ENCODE data around the gene NOXA1.

NOXA1 gene

DNA sequence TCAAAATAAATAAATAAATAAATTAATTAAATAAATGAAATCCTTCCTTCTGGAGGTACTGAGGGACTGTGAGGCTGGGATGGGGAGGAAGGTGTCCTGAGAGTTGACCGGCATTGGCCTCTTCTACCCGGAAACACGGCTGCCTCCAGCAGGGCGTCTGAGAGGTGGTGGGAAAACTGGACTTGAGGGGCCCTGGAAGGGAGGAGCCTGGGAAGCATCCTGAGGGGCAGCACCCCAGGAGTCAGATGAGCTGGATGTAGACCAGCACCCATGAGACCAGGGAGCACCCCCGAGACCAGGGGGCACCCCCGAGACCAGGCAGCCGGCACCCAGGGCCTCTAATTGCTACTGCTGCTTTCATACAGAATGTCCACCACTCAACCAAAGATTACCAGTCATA lies 44.7 kb downstream of the NOXA1 start:
- no peak for DNase-seq (ENCODE audit: low spot score)
- no peak overlapping the region for H3K27ac ChIP-seq
- TF ChIP-seq, protein P1, sequence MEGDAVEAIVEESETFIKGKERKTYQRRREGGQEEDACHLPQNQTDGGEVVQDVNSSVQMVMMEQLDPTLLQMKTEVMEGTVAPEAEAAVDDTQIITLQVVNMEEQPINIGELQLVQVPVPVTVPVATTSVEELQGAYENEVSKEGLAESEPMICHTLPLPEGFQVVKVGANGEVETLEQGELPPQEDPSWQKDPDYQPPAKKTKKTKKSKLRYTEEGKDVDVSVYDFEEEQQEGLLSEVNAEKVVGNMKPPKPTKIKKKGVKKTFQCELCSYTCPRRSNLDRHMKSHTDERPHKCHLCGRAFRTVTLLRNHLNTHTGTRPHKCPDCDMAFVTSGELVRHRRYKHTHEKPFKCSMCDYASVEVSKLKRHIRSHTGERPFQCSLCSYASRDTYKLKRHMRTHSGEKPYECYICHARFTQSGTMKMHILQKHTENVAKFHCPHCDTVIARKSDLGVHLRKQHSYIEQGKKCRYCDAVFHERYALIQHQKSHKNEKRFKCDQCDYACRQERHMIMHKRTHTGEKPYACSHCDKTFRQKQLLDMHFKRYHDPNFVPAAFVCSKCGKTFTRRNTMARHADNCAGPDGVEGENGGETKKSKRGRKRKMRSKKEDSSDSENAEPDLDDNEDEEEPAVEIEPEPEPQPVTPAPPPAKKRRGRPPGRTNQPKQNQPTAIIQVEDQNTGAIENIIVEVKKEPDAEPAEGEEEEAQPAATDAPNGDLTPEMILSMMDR (conservative IDR thresholded peaks at IDR 0.05; ENCODE audit: low read depth) = no peak
- ChIA-PET POLR2A (ENCODE audit: low non-redundant PET) (no interaction called here), CTCF (interaction anchor here (0.6 kb wide), 1 partner anchor 342 kb away, joined by 3 read pairs; no protein-coding TSS in a partner anchor)

DNA sequence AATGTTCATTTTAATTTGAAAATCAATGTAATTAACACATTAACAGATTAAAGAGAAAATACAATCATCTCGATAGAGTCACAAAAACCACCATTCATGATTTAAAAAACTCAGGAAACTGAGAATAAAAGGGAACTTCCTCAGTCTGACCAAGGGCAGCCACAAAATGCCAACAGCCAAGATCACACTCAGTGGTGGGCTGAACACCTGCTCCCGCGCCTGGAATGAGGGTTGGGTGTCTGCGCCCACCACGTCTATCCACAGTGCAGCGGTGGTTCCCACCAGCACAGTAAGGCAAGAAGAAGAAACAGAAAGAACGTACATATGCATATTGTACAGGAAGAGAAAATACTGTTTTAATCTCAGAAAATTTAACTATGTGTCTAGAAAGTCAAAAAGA lies 47.6 kb downstream of the NOXA1 start:
- no peak for DNase-seq (ENCODE audit: low spot score)
- TF ChIP-seq, protein P1 (conservative IDR thresholded peaks at IDR 0.05; ENCODE audit: low read depth) = no peak
- ChIA-PET CTCF (interaction anchor here (0.6 kb wide), 1 partner anchor 295 kb away, joined by 3 read pairs; no protein-coding TSS in a partner anchor), POLR2A (ENCODE audit: low non-redundant PET) (no interaction called here)
- H3K27ac ChIP-seq = no peak overlapping the region

DNA sequence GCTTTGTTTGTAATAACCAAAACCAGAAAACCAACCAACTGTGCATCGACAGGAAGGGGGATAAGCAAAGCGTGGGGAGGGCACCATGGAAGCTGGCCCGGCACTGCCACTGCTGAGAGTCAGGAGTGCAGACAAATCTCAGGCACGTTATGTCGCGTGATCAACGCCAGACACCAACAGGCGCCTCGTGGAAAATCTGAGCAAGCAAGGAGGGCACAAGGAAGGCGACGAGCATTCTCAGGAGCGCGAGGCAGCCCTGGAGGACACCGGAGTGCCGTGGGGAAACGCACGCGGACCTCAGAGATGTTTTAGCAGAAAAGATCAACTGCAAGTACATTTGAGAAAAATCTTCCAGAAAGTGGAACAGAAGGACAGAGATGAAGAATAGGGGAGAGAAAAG lies 51.1 kb downstream of the NOXA1 start:
- CTCF ChIA-PET = no interaction called here
- TF ChIP-seq, protein P1 (conservative IDR thresholded peaks at IDR 0.05; ENCODE audit: low read depth) = no peak
- POLR2A ChIA-PET (ENCODE audit: low non-redundant PET) = no interaction called here

DNA sequence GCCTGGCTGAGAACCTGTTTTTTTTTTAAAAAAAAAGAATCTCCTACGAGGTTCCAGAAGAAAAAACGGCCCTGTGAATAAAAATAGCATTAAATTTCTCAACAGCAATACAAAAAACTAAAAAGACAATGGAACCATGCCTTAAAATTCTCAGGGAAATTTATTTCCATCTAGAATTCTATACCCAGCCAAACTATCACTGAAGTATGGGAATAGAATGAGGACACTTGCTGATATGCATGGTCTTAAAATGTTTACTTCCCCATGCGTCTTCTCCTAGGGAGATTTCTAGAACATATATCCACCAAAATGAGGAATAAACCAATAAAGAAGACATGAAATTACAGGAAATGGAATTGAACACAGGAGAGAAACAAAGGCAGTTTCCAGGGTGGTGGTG lies 52.5 kb downstream of the NOXA1 start:
- H3K27ac ChIP-seq = no peak overlapping the region
- DNase-seq (ENCODE audit: low spot score) = no peak
- TF ChIP-seq, protein P1 (conservative IDR thresholded peaks at IDR 0.05; ENCODE audit: low read depth) = no peak
- CTCF ChIA-PET = no interaction called here
- POLR2A ChIA-PET (ENCODE audit: low non-redundant PET) = no interaction called here

More for the DNA sequence above, 51.1 kb downstream of the NOXA1 start:
- no peak for DNase-seq (ENCODE audit: low spot score)
- no peak overlapping the region for H3K27ac ChIP-seq

DNA sequence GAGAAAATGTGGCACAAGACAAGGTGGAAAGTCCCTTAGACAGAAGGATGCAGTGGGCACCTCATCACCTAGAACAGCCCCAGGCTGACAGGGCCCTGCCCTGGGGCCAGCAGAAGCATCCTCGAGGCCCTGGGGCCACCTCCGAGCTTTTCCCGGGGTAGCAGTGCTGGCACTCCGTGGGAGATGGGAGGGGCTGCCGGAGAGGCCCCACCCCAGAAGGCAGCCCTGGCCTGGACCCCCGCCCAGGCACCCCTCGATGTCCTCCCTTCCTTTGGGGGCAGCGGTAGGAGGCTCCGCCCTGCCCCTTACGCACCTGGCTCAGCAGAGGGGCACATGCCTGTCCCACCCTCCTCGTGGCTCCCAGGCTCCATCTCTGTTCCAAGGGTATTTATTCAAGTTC lies 53.7 kb downstream of the NOXA1 start:
- POLR2A ChIA-PET (ENCODE audit: low non-redundant PET) = no interaction called here
- CTCF ChIA-PET = interaction anchor here (0.6 kb wide), 3 partner anchors 58 to 241 kb away, joined by 3 to 5 read pairs (median 3); no protein-coding TSS in a partner anchor
- no peak overlapping the region for H3K27ac ChIP-seq

DNA sequence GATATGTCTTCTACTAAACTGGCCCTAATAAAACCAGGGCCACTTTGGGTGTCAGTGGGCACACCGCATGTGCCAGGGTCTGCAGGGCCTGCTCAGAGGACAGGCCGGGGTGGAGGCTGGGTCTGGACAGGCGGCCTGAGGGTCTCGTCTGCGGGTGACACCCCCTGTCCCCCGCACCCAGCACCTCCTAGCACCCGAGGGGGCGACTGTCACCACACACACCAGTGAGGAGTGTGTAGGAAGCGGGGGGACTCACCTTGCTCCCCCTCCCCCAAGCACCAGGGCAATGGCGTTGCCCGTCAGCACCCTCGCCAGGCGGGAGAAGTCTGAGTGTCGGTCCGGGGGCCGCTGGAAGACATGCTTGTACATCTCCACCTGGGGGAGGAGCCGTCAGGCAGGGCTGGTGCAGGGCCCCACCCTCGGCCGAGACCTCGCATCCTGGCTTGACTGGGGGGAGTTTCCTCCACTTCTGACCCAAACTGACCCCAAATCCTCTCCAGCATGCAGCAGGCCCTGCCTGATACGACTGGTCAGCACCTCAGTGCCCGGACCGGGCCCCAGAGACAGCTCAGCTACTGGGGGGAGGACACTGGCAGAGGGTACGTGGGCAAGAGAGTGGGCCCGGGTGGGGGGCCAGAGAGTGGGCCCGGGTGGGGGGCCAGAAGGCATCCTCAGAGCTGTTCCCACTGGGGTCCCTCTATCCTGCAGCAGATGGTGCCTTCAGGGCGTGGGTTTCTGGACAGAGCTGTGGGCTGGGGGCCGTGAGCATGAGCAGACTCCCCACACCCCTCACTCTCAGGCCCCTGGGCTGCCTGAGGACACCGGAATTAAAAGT lies 54.8 kb downstream of the NOXA1 start:
- peak overlapping the region; percentile 86; the same call in 1 of the 2 replicates for H3K27ac ChIP-seq
- ChIA-PET CTCF (no interaction called here), POLR2A (ENCODE audit: low non-redundant PET) (no interaction called here)
- TF ChIP-seq, protein P1 (conservative IDR thresholded peaks at IDR 0.05; ENCODE audit: low read depth) = no peak
- no peak for DNase-seq (ENCODE audit: low spot score)

More for the DNA sequence above, 53.7 kb downstream of the NOXA1 start:
- no peak for DNase-seq (ENCODE audit: low spot score)
- TF ChIP-seq, protein P1 (conservative IDR thresholded peaks at IDR 0.05; ENCODE audit: low read depth) = no peak

Measured in RWPE1 (cell line).